IPS-15b (cell line): Measurements from ENCODE around the gene ZNRF1.
"Not testable (repeated sequence)": the region's sequence is repeated elsewhere in the genome, so short reads cannot be mapped to it uniquely, and the experiment has no call there.

ENCODE experiments used
- H3K27me3 ChIP-seq: one replicate; pipeline ENCODE4 v1.6.1; 2013; ENCODE audit warnings: low read length; ENCODE audit not compliant: control insufficient read depth, insufficient read depth
- H3K36me3 ChIP-seq: one replicate; pipeline ENCODE4 v1.6.1; 2013; ENCODE audit warnings: low read length; ENCODE audit not compliant: control insufficient read depth, insufficient read depth
- H3K4me1 ChIP-seq: one replicate; pipeline ENCODE4 v1.6.1; 2013; ENCODE audit warnings: mild to moderate bottlenecking, low read length; ENCODE audit not compliant: control insufficient read depth, insufficient read depth
- H3K4me3 ChIP-seq: one replicate; pipeline ENCODE4 v1.5.1; 2013; ENCODE audit warnings: low read depth, low read length
- H3K9ac ChIP-seq: one replicate; pipeline ENCODE4 v1.6.1; 2013; ENCODE audit warnings: low read depth, mild to moderate bottlenecking, low read length
- H3K9me3 ChIP-seq: one replicate; pipeline ENCODE4 v1.6.1; 2013; ENCODE audit warnings: mild to moderate bottlenecking, low read length; ENCODE audit not compliant: control insufficient read depth, insufficient read depth

ZNRF1 gene

DNA sequence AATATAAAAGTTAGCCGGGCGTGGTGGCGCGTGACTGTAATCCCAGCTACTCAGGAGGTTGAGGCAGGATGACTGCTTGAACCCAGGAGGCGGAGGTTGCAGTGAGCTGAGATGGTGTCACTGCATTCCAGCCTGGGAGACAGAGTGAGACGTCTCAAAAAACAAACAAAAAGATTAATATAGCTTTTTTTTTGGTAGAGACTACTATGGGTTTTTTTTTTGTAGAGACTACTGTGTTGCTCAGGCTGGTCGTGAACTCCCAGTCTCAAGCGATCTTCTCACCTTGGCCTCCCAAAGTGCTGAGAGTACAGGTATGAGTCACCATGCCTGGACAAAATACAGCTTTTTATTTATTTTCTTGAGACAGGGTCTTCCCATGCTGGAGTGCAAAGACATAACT, 20.2 kb downstream of the ZNRF1 start:
- no peak overlapping the region for H3K9ac ChIP-seq
- no peaks in the 10 kb centered on the region for H3K9me3 ChIP-seq
- no peaks in the 10 kb centered on the region for H3K27me3 ChIP-seq
- H3K4me1 ChIP-seq = no peaks in the 10 kb centered on the region
- H3K4me3 ChIP-seq = no peak overlapping the region
- peaks cover 4% of the 10 kb centered on the region for H3K36me3 ChIP-seq

DNA sequence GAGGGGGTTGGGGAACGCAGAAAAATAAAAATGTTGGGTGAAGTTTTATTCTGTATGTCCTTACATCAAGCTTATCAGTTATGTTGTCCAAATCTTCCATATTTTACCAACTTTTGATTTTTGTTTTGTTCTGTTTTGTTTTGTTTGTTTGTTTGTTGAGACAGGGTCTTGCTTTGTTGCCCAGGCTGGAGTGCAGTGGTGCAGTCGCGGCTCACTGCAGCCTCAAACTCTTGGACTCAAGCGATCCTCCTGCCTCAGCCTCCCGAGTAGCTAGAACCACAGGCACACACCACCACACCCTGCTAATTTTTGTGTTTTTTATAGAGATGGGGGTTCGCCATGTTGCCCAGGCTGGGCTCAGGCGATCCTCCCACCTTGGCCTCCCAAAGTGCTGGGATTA, 20.8 kb downstream of the ZNRF1 start:
- Histone ChIP-seq H3K9me3 (no peaks in the 10 kb centered on the region), H3K36me3 (peaks cover 4% of the 10 kb centered on the region), H3K4me1 (peaks cover 2% of the 10 kb centered on the region), H3K27me3 (no peaks in the 10 kb centered on the region), H3K9ac (no peak overlapping the region), H3K4me3 (no peak overlapping the region)

DNA sequence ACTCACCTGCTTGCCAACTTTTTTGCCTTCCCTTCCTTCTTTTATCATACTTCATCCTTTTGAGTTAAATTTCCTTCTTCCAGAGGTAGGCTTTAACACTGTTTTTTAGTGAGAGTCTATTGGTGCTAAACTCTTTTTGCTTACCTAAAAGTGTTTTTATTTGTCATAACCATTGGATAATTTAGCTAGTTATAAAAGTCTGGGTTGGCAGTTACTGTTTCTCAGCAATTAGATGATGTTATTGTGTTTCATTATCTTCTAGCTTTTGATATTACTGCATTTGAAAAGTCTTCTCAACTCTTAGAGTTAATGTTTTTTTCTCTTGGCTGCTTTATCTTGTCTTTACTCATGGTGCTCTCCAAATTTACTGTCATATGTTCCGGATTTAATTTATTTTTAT, 22.6 kb downstream of the ZNRF1 start:
- Histone ChIP-seq H3K36me3 (peaks cover 4% of the 10 kb centered on the region), H3K9ac (no peak overlapping the region), H3K4me3 (no peak overlapping the region), H3K9me3 (no peaks in the 10 kb centered on the region), H3K4me1 (peaks cover 4% of the 10 kb centered on the region), H3K27me3 (no peaks in the 10 kb centered on the region)

DNA sequence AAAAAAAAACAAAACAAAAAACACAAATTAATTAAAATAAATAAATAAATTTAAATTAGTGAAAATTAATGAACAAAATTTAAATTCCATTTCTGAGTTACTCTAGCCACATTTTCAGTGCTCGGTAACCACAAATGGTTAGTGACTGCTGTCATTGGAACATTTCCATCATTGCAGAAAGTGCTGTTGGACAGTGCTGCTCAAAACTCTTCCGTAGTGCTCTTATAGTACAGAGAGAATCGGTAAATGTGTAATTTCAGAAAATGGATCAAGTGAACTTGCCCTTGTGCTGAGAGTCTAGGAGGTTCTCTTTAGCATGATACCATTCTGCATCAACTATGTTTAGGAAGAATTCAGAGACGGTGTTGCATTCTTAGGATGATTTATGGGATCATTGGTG, 23.7 kb downstream of the ZNRF1 start:
- Histone ChIP-seq H3K36me3 (peaks cover 4% of the 10 kb centered on the region), H3K4me3 (no peak overlapping the region), H3K4me1 (peaks cover 5% of the 10 kb centered on the region), H3K9ac (no peak overlapping the region), H3K27me3 (no peaks in the 10 kb centered on the region), H3K9me3 (no peaks in the 10 kb centered on the region)

DNA sequence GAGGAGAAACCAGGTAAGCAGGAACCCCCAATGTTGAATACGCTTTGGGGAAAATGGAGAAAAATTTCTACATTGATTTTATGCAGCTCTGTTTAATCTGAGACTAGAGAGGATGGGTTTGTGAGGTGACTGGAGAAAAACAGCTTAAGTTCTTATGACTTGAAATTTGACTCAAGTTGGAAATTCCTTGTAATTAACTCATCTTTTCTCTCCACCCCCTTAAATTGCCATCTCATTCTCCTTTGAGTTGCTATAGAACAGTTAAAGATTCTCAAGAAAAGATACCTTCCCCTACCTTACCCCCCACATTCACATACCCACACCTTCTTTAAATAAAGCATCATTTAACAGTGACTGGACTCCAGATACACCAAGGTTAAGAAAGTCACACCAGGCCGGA, 24.2 kb downstream of the ZNRF1 start:
- Histone ChIP-seq H3K9ac (no peak overlapping the region), H3K36me3 (peaks cover 4% of the 10 kb centered on the region), H3K27me3 (no peaks in the 10 kb centered on the region), H3K4me3 (no peak overlapping the region), H3K9me3 (no peaks in the 10 kb centered on the region), H3K4me1 (peaks cover 6% of the 10 kb centered on the region)

DNA sequence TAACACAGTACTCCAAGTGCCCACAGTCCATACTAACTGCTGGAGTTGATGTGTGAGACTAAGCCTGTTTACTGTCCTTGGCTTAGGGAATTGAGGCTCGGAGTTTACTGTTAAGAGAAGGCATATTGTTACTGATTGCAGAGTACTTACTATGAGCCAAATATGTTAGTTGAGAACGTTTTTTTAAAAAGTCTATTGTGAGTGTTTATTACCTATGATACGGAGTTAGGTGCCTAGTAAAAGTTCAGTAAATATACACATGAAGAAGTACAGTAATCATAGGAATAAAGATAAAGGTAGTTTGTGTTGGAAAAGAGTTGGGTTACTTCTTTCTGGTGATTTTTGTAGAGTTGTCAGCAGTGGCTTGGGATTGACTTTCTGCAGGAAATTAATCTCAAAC, 25.4 kb downstream of the ZNRF1 start:
- Histone ChIP-seq H3K4me1 (peaks cover 6% of the 10 kb centered on the region), H3K9ac (no peak overlapping the region), H3K4me3 (no peak overlapping the region), H3K9me3 (no peaks in the 10 kb centered on the region), H3K36me3 (peaks cover 4% of the 10 kb centered on the region), H3K27me3 (no peaks in the 10 kb centered on the region)

DNA sequence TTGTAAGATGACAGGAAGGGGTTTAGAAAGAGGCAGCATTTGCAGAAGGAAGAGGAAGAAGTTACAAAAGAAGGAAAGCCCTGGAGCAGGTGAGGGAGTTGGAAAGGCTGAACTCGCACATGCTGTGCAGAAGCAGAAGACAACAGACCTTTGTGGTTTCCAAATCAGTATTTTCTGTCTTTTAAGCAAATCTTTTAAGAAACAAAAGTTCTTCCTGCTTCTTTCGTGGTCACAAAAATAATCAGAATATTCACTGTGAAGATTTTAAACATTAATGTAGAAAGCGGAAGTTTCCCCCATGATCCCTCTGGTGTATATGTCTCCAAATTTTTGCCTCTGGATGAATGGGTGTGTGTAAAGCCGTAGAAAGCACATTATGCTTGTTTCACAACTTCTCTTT, 25.8 kb downstream of the ZNRF1 start:
- Histone ChIP-seq H3K36me3 (peaks cover 2% of the 10 kb centered on the region), H3K27me3 (no peaks in the 10 kb centered on the region), H3K4me3 (no peak overlapping the region), H3K9me3 (no peaks in the 10 kb centered on the region), H3K9ac (no peak overlapping the region), H3K4me1 (peaks cover 6% of the 10 kb centered on the region)

DNA sequence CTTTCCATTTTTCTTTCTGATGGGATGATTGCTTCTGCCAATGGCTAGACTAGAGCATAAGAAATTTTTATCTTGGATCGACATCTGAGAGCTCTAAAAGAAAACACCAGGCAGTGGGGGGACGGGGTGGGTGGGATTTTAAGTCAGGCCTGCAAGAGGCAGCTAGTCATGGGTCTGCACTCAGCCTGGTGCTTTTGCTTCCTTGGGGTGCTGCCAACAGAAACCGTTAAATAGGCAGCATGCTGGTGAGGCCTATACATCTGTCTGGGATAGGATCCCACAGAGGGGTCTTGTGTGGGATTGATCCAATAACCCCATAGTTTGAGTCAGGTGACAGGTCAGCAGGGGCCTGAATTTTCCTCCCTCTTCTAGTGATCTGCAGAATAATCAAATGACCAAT, 26.9 kb downstream of the ZNRF1 start:
- H3K9ac ChIP-seq = no peak overlapping the region
- H3K4me1 ChIP-seq = peaks cover 6% of the 10 kb centered on the region
- H3K36me3 ChIP-seq = peaks cover 3% of the 10 kb centered on the region
- H3K4me3 ChIP-seq = no peak overlapping the region
- no peaks in the 10 kb centered on the region for H3K27me3 ChIP-seq
- no peaks in the 10 kb centered on the region for H3K9me3 ChIP-seq

DNA sequence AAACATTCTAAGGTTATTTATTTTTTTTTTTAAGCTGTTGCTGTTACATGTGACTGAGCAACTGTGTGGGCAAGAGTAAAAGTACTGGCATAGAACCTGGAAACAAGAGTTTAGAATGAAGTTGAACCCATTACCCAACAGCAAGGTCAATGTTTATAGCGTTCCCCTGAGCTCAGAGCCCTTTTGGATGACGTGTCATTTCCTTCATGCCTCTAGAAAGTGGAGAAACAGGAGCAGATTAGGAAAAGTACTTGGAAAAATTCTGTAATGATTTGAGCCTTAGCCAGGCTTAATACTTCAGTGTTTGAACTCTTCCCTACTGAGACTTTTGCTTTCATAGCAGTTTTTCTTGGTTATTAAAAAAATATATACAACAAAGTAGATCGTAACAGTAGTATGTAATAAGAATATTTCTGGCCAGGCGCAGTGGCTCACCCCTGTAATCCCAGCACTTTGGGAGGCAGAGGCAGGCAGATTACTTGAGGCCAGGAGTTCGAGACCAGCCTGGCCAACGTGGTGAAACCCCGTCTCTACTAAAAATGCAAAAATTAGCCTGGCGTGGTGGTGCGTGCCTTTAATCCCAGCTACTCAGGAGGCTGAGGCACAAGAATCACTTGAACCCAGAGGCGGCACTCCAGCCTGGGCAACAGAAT, 27.5 kb downstream of the ZNRF1 start:
- H3K9ac ChIP-seq, H3K27me3 ChIP-seq, H3K4me1 ChIP-seq, H3K4me3 ChIP-seq, H3K9me3 ChIP-seq, H3K36me3 ChIP-seq: not testable (repeated sequence)

DNA sequence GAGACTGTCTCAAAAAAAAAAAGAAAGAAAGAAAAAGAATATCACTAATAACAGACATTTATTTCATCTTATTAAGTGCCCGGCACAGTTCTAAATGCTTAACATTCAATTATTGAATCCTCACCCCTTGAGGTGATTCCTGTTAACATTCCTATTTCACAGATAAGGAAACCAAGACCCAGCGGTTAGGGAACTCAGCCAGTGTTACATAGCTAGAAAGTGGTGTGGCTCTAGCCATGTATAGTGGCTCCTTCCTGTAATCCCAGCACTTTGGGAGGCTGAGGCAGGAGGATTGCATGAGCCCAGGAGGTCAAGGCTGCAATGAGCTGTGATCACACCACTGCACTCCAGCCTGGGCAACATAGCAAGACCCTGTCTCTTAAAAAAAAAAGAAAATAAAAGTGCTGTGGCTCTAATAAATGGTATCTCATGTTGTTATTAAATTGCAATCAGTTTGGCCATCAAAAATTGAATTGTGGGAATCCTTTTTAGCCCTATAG, 28.1 kb downstream of the ZNRF1 start:
- no peaks in the 10 kb centered on the region for H3K27me3 ChIP-seq
- H3K4me1 ChIP-seq = peaks cover 6% of the 10 kb centered on the region
- no peak overlapping the region for H3K4me3 ChIP-seq
- H3K36me3 ChIP-seq = peaks cover 3% of the 10 kb centered on the region
- no peak overlapping the region for H3K9ac ChIP-seq
- no peaks in the 10 kb centered on the region for H3K9me3 ChIP-seq

DNA sequence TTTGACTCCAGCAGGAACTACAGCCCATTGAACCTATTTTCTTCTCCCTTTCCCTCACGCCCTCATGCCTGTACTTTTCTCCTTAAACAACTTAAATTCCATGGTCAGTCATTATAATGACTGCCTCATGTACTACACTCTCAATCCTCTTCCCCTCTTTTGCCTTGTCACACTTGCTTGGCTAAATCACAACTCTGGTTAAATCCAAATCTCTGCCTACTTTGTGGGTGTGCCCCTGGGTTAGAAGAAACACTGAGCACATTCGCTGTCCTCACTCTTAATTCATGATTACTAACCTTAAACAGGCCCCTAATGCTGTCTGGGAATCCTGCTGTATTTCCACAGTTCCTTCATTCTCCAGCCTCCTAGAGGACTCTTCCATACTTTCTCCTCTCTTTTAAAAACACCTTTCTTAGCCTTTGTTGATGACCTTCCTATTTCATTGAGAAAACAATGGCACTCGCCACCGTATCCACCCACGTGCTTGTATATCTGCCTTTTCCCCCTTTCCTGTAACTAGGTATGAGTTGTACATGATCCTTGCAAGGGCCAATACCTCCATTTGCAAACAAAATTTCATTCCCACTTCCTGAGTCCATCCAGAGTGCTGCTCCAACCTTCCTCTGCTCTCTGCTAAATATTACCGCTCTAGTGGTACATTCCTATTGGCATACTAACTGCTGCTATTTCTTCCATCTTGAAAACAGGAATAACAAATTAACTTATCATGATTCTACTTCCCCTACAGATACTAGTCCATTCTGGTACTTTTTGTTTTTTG, 28.9 kb downstream of the ZNRF1 start:
- peaks cover 3% of the 10 kb centered on the region for H3K36me3 ChIP-seq
- H3K9ac ChIP-seq = no peak overlapping the region
- H3K27me3 ChIP-seq = no peaks in the 10 kb centered on the region
- H3K4me1 ChIP-seq = peaks cover 6% of the 10 kb centered on the region
- H3K4me3 ChIP-seq = no peak overlapping the region
- H3K9me3 ChIP-seq = no peaks in the 10 kb centered on the region

DNA sequence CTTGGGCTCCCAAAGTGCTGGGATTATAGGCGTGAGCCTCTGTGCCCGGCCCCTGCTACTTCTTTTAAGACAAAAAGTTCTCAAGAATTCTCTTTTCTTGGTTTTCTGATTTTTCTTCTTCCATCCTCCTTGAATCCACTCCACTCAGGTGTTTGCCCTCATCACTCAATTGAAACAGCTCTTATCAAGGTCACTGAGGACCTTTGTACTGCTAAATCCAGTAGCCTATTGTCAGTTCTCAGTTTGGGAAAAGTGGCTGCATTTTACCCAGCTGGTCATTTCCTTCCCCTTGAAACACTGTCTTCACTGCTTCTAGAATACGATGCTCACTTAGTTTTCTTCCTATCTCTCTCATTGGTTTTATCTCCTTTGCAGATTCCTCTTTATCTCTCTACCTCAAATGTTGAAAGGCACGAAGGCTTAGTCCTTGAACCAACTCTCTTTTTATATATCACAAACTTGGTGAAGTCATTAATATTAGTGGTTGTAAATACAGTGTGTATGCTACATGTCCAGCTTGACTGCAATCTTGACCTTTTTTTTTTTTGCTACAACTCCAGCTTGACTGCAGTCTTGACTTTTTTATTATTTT, 29.8 kb downstream of the ZNRF1 start:
- no peaks in the 10 kb centered on the region for H3K27me3 ChIP-seq
- peaks cover 3% of the 10 kb centered on the region for H3K36me3 ChIP-seq
- H3K4me1 ChIP-seq = peaks cover 6% of the 10 kb centered on the region
- H3K9ac ChIP-seq = no peak overlapping the region
- no peak overlapping the region for H3K4me3 ChIP-seq
- H3K9me3 ChIP-seq = no peaks in the 10 kb centered on the region
